Loucy (cell line): ENCODE measurements around the gene SPEF1.

Source experiments
- EZH2phosphoT487 ChIP-seq: fragments of 200-600 bp; IDR thresholded peaks from 2 replicates; pipeline ENCODE4 v1.6.1; 2018; ENCODE audit warnings: antibody characterized with exemption, mild to moderate bottlenecking, moderate library complexity, borderline replicate concordance
- TF ChIP-seq, protein P1 (sequence below): fragments of 200-600 bp; sonication (generic); conservative IDR thresholded peaks from 2 replicates; pipeline ENCODE4 v1.5.1; 2014; ENCODE audit warnings: mild to moderate bottlenecking, antibody characterized with exemption, low read length

- TF ChIP-seq, protein P1, sequence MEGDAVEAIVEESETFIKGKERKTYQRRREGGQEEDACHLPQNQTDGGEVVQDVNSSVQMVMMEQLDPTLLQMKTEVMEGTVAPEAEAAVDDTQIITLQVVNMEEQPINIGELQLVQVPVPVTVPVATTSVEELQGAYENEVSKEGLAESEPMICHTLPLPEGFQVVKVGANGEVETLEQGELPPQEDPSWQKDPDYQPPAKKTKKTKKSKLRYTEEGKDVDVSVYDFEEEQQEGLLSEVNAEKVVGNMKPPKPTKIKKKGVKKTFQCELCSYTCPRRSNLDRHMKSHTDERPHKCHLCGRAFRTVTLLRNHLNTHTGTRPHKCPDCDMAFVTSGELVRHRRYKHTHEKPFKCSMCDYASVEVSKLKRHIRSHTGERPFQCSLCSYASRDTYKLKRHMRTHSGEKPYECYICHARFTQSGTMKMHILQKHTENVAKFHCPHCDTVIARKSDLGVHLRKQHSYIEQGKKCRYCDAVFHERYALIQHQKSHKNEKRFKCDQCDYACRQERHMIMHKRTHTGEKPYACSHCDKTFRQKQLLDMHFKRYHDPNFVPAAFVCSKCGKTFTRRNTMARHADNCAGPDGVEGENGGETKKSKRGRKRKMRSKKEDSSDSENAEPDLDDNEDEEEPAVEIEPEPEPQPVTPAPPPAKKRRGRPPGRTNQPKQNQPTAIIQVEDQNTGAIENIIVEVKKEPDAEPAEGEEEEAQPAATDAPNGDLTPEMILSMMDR = no peak
- TF ChIP-seq EZH2phosphoT487 = no peak
These were observed 47.5 kb upstream of the SPEF1 start for GRCh38 chr20:3828798-3829197.
